Fibroblast of the aortic adventitia (primary cell): ENCODE results near the gene LAIR1. TPM values are rescaled to one million over a fixed set of nuclear protein-coding genes. Genes with fewer than 3 reads are reported as not detected.

Source experiments
- DNase-seq: peaks from one replicate; pipeline ENCODE4 v3.0.0-alpha.2; 2010; ENCODE audit warnings: low read depth
- H3K4me3 ChIP-seq: 2 replicates; pipeline ENCODE4 v1.5.1; 2011; ENCODE audit warnings: low read depth, mild to moderate bottlenecking, control low read depth, low read length, moderate library complexity
- CTCF ChIP-seq: IDR thresholded peaks from 2 replicates; pipeline ENCODE4 v1.5.1; 2011; ENCODE audit warnings: mild to moderate bottlenecking, low read length, control low read depth, inconsistent platforms; ENCODE audit not compliant: insufficient read depth
- total RNA-seq: library from RNA; depleted of rRNA; stranded (reverse); fragments of >200 nt; gene quantifications from 2 replicates; pipeline ENCODE4 v1.2.3, GENCODE V29; 2012; ENCODE audit warnings: low replicate concordance

LAIR1 gene
- not detected in 2 replicates for total RNA-seq

- no peak for DNase-seq
- H3K4me3 ChIP-seq = no peak within 1 kb of the TSS
- TF ChIP-seq CTCF = no peak
Measured at GRCh38 chr19:54364775-54365257, at the start of gene LAIR1. Gene LAIR1, minus strand, starts transcription at chr19:54364931. Its CDS starts 127 bp downstream, at chr19:54364804.

GRCh38 chr19:54414156-54414555, 49.4 kb upstream of the LAIR1 start:
- no peak for TF ChIP-seq CTCF
- DNase-seq = no peak
- no peak overlapping the region for H3K4me3 ChIP-seq

GRCh38 chr19:54412877-54413276, 48.1 kb upstream of the LAIR1 start:
- no peak overlapping the region for H3K4me3 ChIP-seq
- no peak for DNase-seq
- no peak for TF ChIP-seq CTCF

GRCh38 chr19:54411033-54411432, 46.3 kb upstream of the LAIR1 start:
- no peak for TF ChIP-seq CTCF
- H3K4me3 ChIP-seq = no peak overlapping the region
- DNase-seq = no peak

- no peak for DNase-seq
- TF ChIP-seq CTCF = no peak
Measured at GRCh38 chr19:54408456-54409026, 43.8 kb upstream of the LAIR1 start.

GRCh38 chr19:54407780-54408179, 43.0 kb upstream of the LAIR1 start:
- DNase-seq = no peak
- TF ChIP-seq CTCF = no peak
- H3K4me3 ChIP-seq = no peak overlapping the region

More at GRCh38 chr19:54408456-54409026, 43.8 kb upstream of the LAIR1 start:
- H3K4me3 ChIP-seq = no peak overlapping the region

- no peak for TF ChIP-seq CTCF
- DNase-seq = no peak
- no peak overlapping the region for H3K4me3 ChIP-seq
Measured at GRCh38 chr19:54405628-54406027, 40.9 kb upstream of the LAIR1 start.
